ENCODE data around the gene ANXA2.

- TF ChIP-seq CTCF (IDR thresholded peaks at IDR 0.05), result peak; percentile 78
- no peak for TF ChIP-seq EZH2 (IDR thresholded peaks at IDR 0.05; ENCODE audit: borderline replicate concordance, insufficient read depth, low read depth, low read length, poor library complexity, severe bottlenecking)
Measured at GRCh38 chr15:60326824-60327654, 70.7 kb downstream of the ANXA2 start.
